MM.1S (cell line): ENCODE measurements around the gene PLSCR5.

Experiments
- DNase-seq: peaks from one replicate; pipeline ENCODE4 v3.0.0-alpha.2; 2015
- H2AFZ ChIP-seq: fragments of 300-600 bp; sonication (generic); 2 replicates; pipeline ENCODE4 v1.6.0; 2016; ENCODE audit warnings: antibody characterized with exemption, low read length
- H3F3A ChIP-seq: fragments of 300-600 bp; sonication (generic); 2 replicates; pipeline ENCODE4 v1.6.1; 2016; ENCODE audit warnings: mild to moderate bottlenecking, antibody characterized with exemption, low read length, moderate library complexity, mixed read lengths; ENCODE audit not compliant: insufficient read depth
- H3K27ac ChIP-seq: fragments of 300-600 bp; sonication (generic); 2 replicates; pipeline ENCODE4 v1.5.1; 2016; ENCODE audit warnings: mild to moderate bottlenecking, low read length
- H3K27me3 ChIP-seq: fragments of 300-600 bp; sonication (generic); replicated peaks from 2 replicates; pipeline ENCODE4 v1.6.0; 2016; ENCODE audit warnings: low read length; ENCODE audit not compliant: insufficient read depth
- H3K36me3 ChIP-seq: fragments of 300-600 bp; sonication (generic); replicated peaks from 2 replicates; pipeline ENCODE4 v1.6.1; 2016; ENCODE audit warnings: mild to moderate bottlenecking, low read length, mixed read lengths; ENCODE audit not compliant: insufficient read depth
- H3K4me1 ChIP-seq: fragments of 300-600 bp; sonication (generic); 2 replicates; pipeline ENCODE4 v1.6.1; 2016; ENCODE audit warnings: low read length, mixed read lengths
- H3K4me2 ChIP-seq: fragments of 300-600 bp; sonication (generic); 2 replicates; pipeline ENCODE4 v1.6.0; 2016; ENCODE audit warnings: low read depth, low read length
- H3K4me3 ChIP-seq: fragments of 300-600 bp; sonication (generic); 2 replicates; pipeline ENCODE4 v1.5.1; 2016; ENCODE audit warnings: low read length, mixed read lengths
- H3K79me2 ChIP-seq: fragments of 300-600 bp; sonication (generic); 2 replicates; pipeline ENCODE4 v1.6.1; 2016; ENCODE audit warnings: mixed run types, low read length, mixed read lengths
- H3K9ac ChIP-seq: fragments of 300-600 bp; sonication (generic); 2 replicates; pipeline ENCODE4 v1.6.1; 2016; ENCODE audit warnings: low read length, mixed read lengths
- H3K9me2 ChIP-seq: fragments of 300-600 bp; sonication (generic); replicated peaks from 2 replicates; pipeline ENCODE4 v1.6.1; 2016; ENCODE audit warnings: mild to moderate bottlenecking, low read length, mixed read lengths; ENCODE audit not compliant: insufficient read depth
- H3K9me3 ChIP-seq: fragments of 300-600 bp; sonication (generic); replicated peaks from 2 replicates; pipeline ENCODE4 v1.6.1; 2016; ENCODE audit warnings: mild to moderate bottlenecking, low read length, mixed read lengths; ENCODE audit not compliant: insufficient read depth
- H4K20me1 ChIP-seq: fragments of 300-600 bp; sonication (generic); 2 replicates; pipeline ENCODE4 v1.6.1; 2016; ENCODE audit warnings: mild to moderate bottlenecking, low read length, moderate library complexity, mixed read lengths; ENCODE audit not compliant: insufficient read depth
- CTCF ChIP-seq: fragments of 300-600 bp; sonication (generic); IDR thresholded peaks from 2 replicates; pipeline ENCODE4 v1.5.1; 2016; ENCODE audit warnings: antibody characterized with exemption, low read length, mixed read lengths
- EZH2 ChIP-seq: fragments of 300-600 bp; sonication (generic); optimal IDR thresholded peaks from 2 replicates; pipeline ENCODE3; 2017; ENCODE audit warnings: low read depth, mild to moderate bottlenecking, antibody characterized with exemption, low read length, mixed read lengths
- EZH2phosphoT487 ChIP-seq: fragments of 300-600 bp; sonication (generic); IDR thresholded peaks from 2 replicates; pipeline ENCODE4 v1.6.1; 2018; ENCODE audit warnings: antibody characterized with exemption, low read length

Gene PLSCR5

GRCh38 chr3:146621723-146622122 lies 16.6 kb upstream of the PLSCR5 start:
- Histone ChIP-seq H3K9ac (no peak overlapping the region), H3K9me2 (no peaks in the 10 kb centered on the region), H3K79me2 (no peaks in the 10 kb centered on the region), H3F3A (no peaks in the 10 kb centered on the region), H3K4me1 (no peaks in the 10 kb centered on the region), H3K4me2 (no peak overlapping the region), H4K20me1 (no peaks in the 10 kb centered on the region), H3K27ac (no peak overlapping the region), H3K9me3 (no peaks in the 10 kb centered on the region), H3K4me3 (no peak overlapping the region), H3K27me3 (no peaks in the 10 kb centered on the region), H2AFZ (no peak overlapping the region), H3K36me3 (no peaks in the 10 kb centered on the region)
- TF ChIP-seq EZH2phosphoT487 (no peak), EZH2 (no peak), CTCF (no peak)
- no peak for DNase-seq

GRCh38 chr3:146612015-146612414 lies 6.9 kb upstream of the PLSCR5 start:
- Histone ChIP-seq H2AFZ (no peak overlapping the region), H3K9me2 (no peaks in the 10 kb centered on the region), H3F3A (no peaks in the 10 kb centered on the region), H4K20me1 (no peaks in the 10 kb centered on the region), H3K9ac (no peak overlapping the region), H3K4me3 (no peak overlapping the region), H3K79me2 (no peaks in the 10 kb centered on the region), H3K36me3 (no peaks in the 10 kb centered on the region), H3K27me3 (no peaks in the 10 kb centered on the region), H3K4me2 (no peak overlapping the region), H3K27ac (no peak overlapping the region), H3K9me3 (no peaks in the 10 kb centered on the region), H3K4me1 (no peaks in the 10 kb centered on the region)
- TF ChIP-seq CTCF (no peak), EZH2phosphoT487 (no peak), EZH2 (no peak)
- DNase-seq = no peak

- Histone ChIP-seq H3K36me3 (no peaks in the 10 kb centered on the region), H3K4me1 (no peaks in the 10 kb centered on the region), H3K9me2 (no peaks in the 10 kb centered on the region), H3K9ac (no peak overlapping the region), H3K27me3 (no peaks in the 10 kb centered on the region), H3F3A (no peaks in the 10 kb centered on the region), H4K20me1 (no peaks in the 10 kb centered on the region), H2AFZ (no peak overlapping the region), H3K4me3 (no peak overlapping the region), H3K4me2 (no peak overlapping the region), H3K27ac (no peak overlapping the region), H3K79me2 (no peaks in the 10 kb centered on the region), H3K9me3 (no peaks in the 10 kb centered on the region)
- TF ChIP-seq EZH2 (no peak), EZH2phosphoT487 (no peak), CTCF (no peak)
- DNase-seq = no peak
These were observed 6.0 kb upstream of the PLSCR5 start for GRCh38 chr3:146611096-146611495.
